Measurements from ENCODE around the gene SOAT2. TPM values are rescaled to one million over a fixed set of nuclear protein-coding genes. Genes with fewer than 3 reads are reported as not detected.
"Not testable (repeated sequence)": the region's sequence is repeated elsewhere in the genome, so short reads cannot be mapped to it uniquely, and the experiment has no call there.

The SOAT2 gene
- total RNA-seq, 5 donors from 2014 or later (not counting 1 experiment from before 2014, with no cell fraction given), result 0.82 to 1.6 (median 0.89) TPM

- Histone ChIP-seq H3K9me3 (no peaks in the 10 kb centered on the region), H3K4me1 (ENCODE audit: control insufficient read depth in 1 of 2, extremely low read depth in 1 of 2, insufficient read depth in 2 of 2, low read length in 2 of 2) (peaks cover 29 to 63% of the 10 kb centered on the region in 2 experiments), H3K27ac (ENCODE audit: low read length) (peak overlapping the region; percentile 69), H3K36me3 (ENCODE audit: control insufficient read depth in 2 of 2, extremely low read depth in 1 of 2, insufficient read depth in 1 of 2, low read length in 1 of 2) (no peaks in the 10 kb centered on the region), H3K4me3 (ENCODE audit: control insufficient read depth in 1 of 2, extremely low read depth in 1 of 2, low read length in 1 of 2) (no peak overlapping the region), H3K27me3 (replicated peaks in 1 of 2; ENCODE audit: control insufficient read depth in 2 of 2, extremely low read depth in 1 of 2, insufficient read depth in 2 of 2, low read length in 1 of 2) (peaks cover 0 to 5% of the 10 kb centered on the region in 2 experiments)
- Mint-ChIP-seq H3K4me3 (peak overlapping the region in 1 of 3 donors; percentile 65), H3K4me1 (peaks cover 49 to 58% (median 52%) of the 10 kb centered on the region in 3 donors), H3K27ac (peak overlapping the region; percentile 90 to 92), H3K27me3 (peaks cover 0 to 1% of the 10 kb centered on the region in 2 donors), H3K9me3 (no peaks in the 10 kb centered on the region), H3K36me3 (no peaks in the 10 kb centered on the region)
- CTCF ChIA-PET, result interaction anchor here (0.5 to 2.1 kb wide), 10 partner anchors 23 to 399 kb away, joined by 3 to 8 read pairs (median 4); partner anchors contain the start of genes SPRYD3 (in 1 of the 2) and TARBP2 (in 1 of the 2)
- no CpG with 5 or more reads among the region's 12 CpGs for WGBS (ENCODE audit: insufficient coverage)
- ATAC-seq (replicated peaks in 1 of 4) (no peak), DNase-seq (no peak)
- POLR2A ChIA-PET, result interaction anchor here in 1 of 2 donors (1.5 kb wide), 1 partner anchor 23 kb away, joined by 8 read pairs; the partner anchor contains the start of gene SPRYD3
Observed at GRCh38 chr12:53101931-53102781, 1.1 kb upstream of the SOAT2 start.

- H3K36me3 Mint-ChIP-seq, result no peaks in the 10 kb centered on the region
- Histone ChIP-seq H3K9me3 (no peaks in the 10 kb centered on the region), H3K4me1 (ENCODE audit: control insufficient read depth in 1 of 2, extremely low read depth in 1 of 2, insufficient read depth in 2 of 2, low read length in 2 of 2) (peaks cover 26 to 46% of the 10 kb centered on the region in 2 experiments), H3K27me3 (replicated peaks in 1 of 2; ENCODE audit: control insufficient read depth in 2 of 2, extremely low read depth in 1 of 2, insufficient read depth in 2 of 2, low read length in 1 of 2) (no peaks in the 10 kb centered on the region), H3K36me3 (ENCODE audit: control insufficient read depth in 2 of 2, extremely low read depth in 1 of 2, insufficient read depth in 1 of 2, low read length in 1 of 2) (no peaks in the 10 kb centered on the region), H3K4me3 (ENCODE audit: control insufficient read depth in 1 of 2, extremely low read depth in 1 of 2, low read length in 1 of 2) (peak overlapping the region in 1 of 2 donors; percentile 2), H3K27ac (ENCODE audit: low read length) (peak overlapping the region; percentile 69)
- peaks cover 38 to 44% (median 39%) of the 10 kb centered on the region in 3 donors for H3K4me1 Mint-ChIP-seq
- peak overlapping the region in 2 of 3 donors; percentile 13 to 65 for H3K4me3 Mint-ChIP-seq
- peak overlapping the region; percentile 81 to 90 for H3K27ac Mint-ChIP-seq
- DNase-seq (peak in 4 of 35 experiments; percentile 7 to 32 (median 22)), ATAC-seq (replicated peaks in 1 of 4) (peak in 2 of 4 experiments; percentile 20 to 24)
- no peaks in the 10 kb centered on the region for H3K27me3 Mint-ChIP-seq
- CTCF ChIA-PET, result interaction anchor here (0.6 to 2.1 kb wide), 4 partner anchors 8 to 66 kb away, joined by 4 to 8 read pairs (median 4); no protein-coding TSS in a partner anchor
- POLR2A ChIA-PET, result no interaction called here
- no CpG with 5 or more reads among the region's 3 CpGs for WGBS (ENCODE audit: insufficient coverage)
- no peaks in the 10 kb centered on the region for H3K9me3 Mint-ChIP-seq
Observed at GRCh38 chr12:53103860-53104305, 597 bp downstream of the SOAT2 start.

- ChIA-PET POLR2A (no interaction called here), CTCF (no interaction called here)
- WGBS (ENCODE audit: insufficient coverage), result 96% methylated on average over 6 of the region's 8 CpGs
- Mint-ChIP-seq H3K27me3 (no peaks in the 10 kb centered on the region), H3K9me3 (no peaks in the 10 kb centered on the region), H3K27ac (no peak overlapping the region), H3K36me3 (no peaks in the 10 kb centered on the region), H3K4me1 (peaks cover 32 to 38% (median 33%) of the 10 kb centered on the region in 3 donors), H3K4me3 (no peak overlapping the region)
- no peak overlapping the region for H3K4me3 ChIP-seq (ENCODE audit: control insufficient read depth in 1 of 2, extremely low read depth in 1 of 2, low read length in 1 of 2)
- peaks cover 22 to 36% of the 10 kb centered on the region in 2 experiments for H3K4me1 ChIP-seq (ENCODE audit: control insufficient read depth in 1 of 2, extremely low read depth in 1 of 2, insufficient read depth in 2 of 2, low read length in 2 of 2)
- H3K36me3 ChIP-seq (ENCODE audit: control insufficient read depth in 2 of 2, extremely low read depth in 1 of 2, insufficient read depth in 1 of 2, low read length in 1 of 2), result no peaks in the 10 kb centered on the region
- H3K27ac ChIP-seq (ENCODE audit: low read length), result no peak overlapping the region
- no peaks in the 10 kb centered on the region for H3K27me3 ChIP-seq (replicated peaks in 1 of 2; ENCODE audit: control insufficient read depth in 2 of 2, extremely low read depth in 1 of 2, insufficient read depth in 2 of 2, low read length in 1 of 2)
- no peak for DNase-seq
- H3K9me3 ChIP-seq, result no peaks in the 10 kb centered on the region
- no peak for ATAC-seq (replicated peaks in 1 of 4)
Observed at GRCh38 chr12:53105256-53105655, 2.0 kb downstream of the SOAT2 start.

GRCh38 chr12:53105712-53106439 is 2.6 kb downstream of the SOAT2 start:
- ChIA-PET CTCF (no interaction called here), POLR2A (no interaction called here)
- ATAC-seq (replicated peaks in 1 of 4) (no peak), DNase-seq (no peak)
- H3K4me1 ChIP-seq (ENCODE audit: control insufficient read depth in 1 of 2, extremely low read depth in 1 of 2, insufficient read depth in 2 of 2, low read length in 2 of 2), result peaks cover 22 to 31% of the 10 kb centered on the region in 2 experiments
- no peak overlapping the region for H3K27ac ChIP-seq (ENCODE audit: low read length)
- 78% methylated on average over 4 of the region's 7 CpGs for WGBS (ENCODE audit: insufficient coverage)
- Mint-ChIP-seq H3K4me3 (no peak overlapping the region), H3K9me3 (no peaks in the 10 kb centered on the region), H3K36me3 (no peaks in the 10 kb centered on the region), H3K27me3 (no peaks in the 10 kb centered on the region), H3K27ac (peak overlapping the region in 1 of 2 donors; percentile 71), H3K4me1 (peaks cover 29 to 35% (median 29%) of the 10 kb centered on the region in 3 donors)
- H3K36me3 ChIP-seq (ENCODE audit: control insufficient read depth in 2 of 2, extremely low read depth in 1 of 2, insufficient read depth in 1 of 2, low read length in 1 of 2), result no peaks in the 10 kb centered on the region
- no peaks in the 10 kb centered on the region for H3K9me3 ChIP-seq
- H3K27me3 ChIP-seq (replicated peaks in 1 of 2; ENCODE audit: control insufficient read depth in 2 of 2, extremely low read depth in 1 of 2, insufficient read depth in 2 of 2, low read length in 1 of 2), result no peaks in the 10 kb centered on the region
- no peak overlapping the region for H3K4me3 ChIP-seq (ENCODE audit: control insufficient read depth in 1 of 2, extremely low read depth in 1 of 2, low read length in 1 of 2)

GRCh38 chr12:53107122-53107521 is 3.8 kb downstream of the SOAT2 start:
- ChIA-PET POLR2A (no interaction called here), CTCF (interaction anchor here (0.6 to 0.7 kb wide), 4 partner anchors 14 to 1712 kb away, joined by 3 to 5 read pairs (median 4); partner anchors contain the start of gene SPRYD3 (in 1 of the 2))
- H3K27me3 ChIP-seq (replicated peaks in 1 of 2; ENCODE audit: control insufficient read depth in 2 of 2, extremely low read depth in 1 of 2, insufficient read depth in 2 of 2, low read length in 1 of 2), result no peaks in the 10 kb centered on the region
- ATAC-seq (replicated peaks in 1 of 4), result no peak
- no peak for DNase-seq
- H3K27ac ChIP-seq (ENCODE audit: low read length), result no peak overlapping the region
- H3K4me1 Mint-ChIP-seq, result peaks cover 24 to 27% (median 25%) of the 10 kb centered on the region in 3 donors
- no peak overlapping the region for H3K4me3 ChIP-seq (ENCODE audit: control insufficient read depth in 1 of 2, extremely low read depth in 1 of 2, low read length in 1 of 2)
- no peaks in the 10 kb centered on the region for H3K36me3 ChIP-seq (ENCODE audit: control insufficient read depth in 2 of 2, extremely low read depth in 1 of 2, insufficient read depth in 1 of 2, low read length in 1 of 2)
- no peaks in the 10 kb centered on the region for H3K27me3 Mint-ChIP-seq
- H3K4me3 Mint-ChIP-seq, result no peak overlapping the region
- H3K36me3 Mint-ChIP-seq, result no peaks in the 10 kb centered on the region
- no peaks in the 10 kb centered on the region for H3K9me3 ChIP-seq
- WGBS (ENCODE audit: insufficient coverage), result 70% methylated on average over 5 of the region's 7 CpGs
- H3K4me1 ChIP-seq (ENCODE audit: control insufficient read depth in 1 of 2, extremely low read depth in 1 of 2, insufficient read depth in 2 of 2, low read length in 2 of 2), result peaks cover 19 to 26% of the 10 kb centered on the region in 2 experiments
- H3K27ac Mint-ChIP-seq, result no peak overlapping the region
- H3K9me3 Mint-ChIP-seq, result no peaks in the 10 kb centered on the region

- ChIA-PET CTCF (interaction anchor here in 1 of 2 donors (0.8 kb wide), 1 partner anchor 9 kb away, joined by 4 read pairs; the partner anchor contains the start of gene SOAT2), POLR2A (interaction anchor here in 1 of 2 donors (0.7 kb wide), 1 partner anchor 685 kb away, joined by 7 read pairs; no protein-coding TSS in a partner anchor)
- not testable (repeated sequence) for H3K27me3 ChIP-seq (replicated peaks in 1 of 2; ENCODE audit: control insufficient read depth in 2 of 2, extremely low read depth in 1 of 2, insufficient read depth in 2 of 2, low read length in 1 of 2); H3K9me3 ChIP-seq; H3K27ac ChIP-seq (ENCODE audit: low read length); H3K4me3 ChIP-seq (ENCODE audit: control insufficient read depth in 1 of 2, extremely low read depth in 1 of 2, low read length in 1 of 2); DNase-seq; H3K4me1 Mint-ChIP-seq; H3K27me3 Mint-ChIP-seq; H3K36me3 ChIP-seq (ENCODE audit: control insufficient read depth in 2 of 2, extremely low read depth in 1 of 2, insufficient read depth in 1 of 2, low read length in 1 of 2); H3K4me3 Mint-ChIP-seq; H3K27ac Mint-ChIP-seq; H3K4me1 ChIP-seq (ENCODE audit: control insufficient read depth in 1 of 2, extremely low read depth in 1 of 2, insufficient read depth in 2 of 2, low read length in 2 of 2); H3K36me3 Mint-ChIP-seq; H3K9me3 Mint-ChIP-seq; ATAC-seq (replicated peaks in 1 of 4)
- no CpG with 5 or more reads among the region's 7 CpGs for WGBS (ENCODE audit: insufficient coverage)
Observed at GRCh38 chr12:53112431-53112830, 9.1 kb downstream of the SOAT2 start.
